CD4-positive, alpha-beta T cell treated with Interleukin-1 beta for 1 hour (primary cell): Measurements from ENCODE around the gene RGPD8.

ENCODE experiments used
- DNase-seq, 2 donors: peaks; one replicate each; pipeline ENCODE4 v3.0.0-alpha.2; 2020 to 2022

The RGPD8 gene

DNA sequence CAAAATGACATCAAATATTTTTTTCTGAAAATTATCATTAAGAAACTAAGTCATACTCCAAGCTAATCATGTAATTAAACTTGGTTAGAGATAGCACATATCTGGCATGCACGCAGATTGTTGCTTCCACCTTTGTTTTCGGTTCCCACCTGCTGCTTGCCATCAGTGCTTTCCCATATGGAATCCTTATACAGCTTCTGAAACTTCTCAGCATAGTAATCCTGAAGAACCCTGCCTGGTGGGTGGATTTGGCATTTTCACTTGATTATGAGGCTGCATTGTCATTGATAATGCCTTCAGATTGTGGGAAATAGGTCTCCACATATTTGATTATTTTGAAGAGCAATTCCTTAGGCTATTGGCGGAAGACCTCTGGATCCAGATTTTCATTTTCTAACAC is 110.5 kb downstream of the RGPD8 start:
- DNase-seq = no peak

DNA sequence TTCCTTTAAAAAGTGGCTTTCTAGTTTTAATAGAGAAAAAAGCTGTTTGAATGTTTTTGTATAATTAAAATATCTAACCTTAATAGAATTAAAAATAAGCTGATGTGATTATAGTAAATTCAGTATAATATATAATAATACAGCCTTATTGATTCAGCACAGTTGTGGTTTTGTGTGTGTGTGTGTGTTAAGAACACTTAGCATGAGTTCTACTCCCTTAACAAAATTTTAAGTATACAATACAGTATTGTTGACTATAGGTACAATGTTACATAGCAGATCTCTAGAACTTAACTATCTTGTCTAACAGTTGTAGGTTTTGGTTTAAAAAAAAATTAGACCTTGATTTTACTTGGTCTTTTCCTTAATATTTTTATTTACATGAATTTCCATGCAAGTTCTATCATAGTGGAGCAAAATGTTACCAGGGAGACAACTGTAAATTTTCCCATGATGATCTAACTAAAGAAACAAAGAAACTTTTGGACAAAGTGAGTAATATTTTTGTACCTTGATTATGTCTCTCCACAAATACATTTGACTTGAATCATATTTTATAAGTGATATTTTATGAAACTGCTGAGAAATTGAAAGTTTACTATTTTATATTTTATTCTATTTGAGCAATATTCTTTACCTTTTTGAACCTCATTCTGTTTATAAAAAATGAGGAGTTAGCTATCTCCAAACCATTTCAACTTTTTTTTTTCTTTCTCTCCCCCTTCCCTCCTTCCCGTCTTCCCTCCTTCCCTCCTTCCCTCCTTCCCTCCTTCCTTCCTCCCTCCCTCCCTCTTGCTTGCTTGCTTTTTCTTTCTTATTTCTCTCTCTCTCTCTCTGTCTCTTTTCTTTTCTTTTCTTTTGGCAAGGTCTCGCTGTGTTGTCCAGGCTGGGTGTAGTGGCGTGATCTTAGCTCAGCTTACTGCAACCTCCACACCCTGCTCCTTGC is 111.8 kb downstream of the RGPD8 start:
- no peak for DNase-seq
